GM18868 (cell line): ENCODE measurements around the gene MXRA8.
A peak's percentile ranks its signal among the peaks of the same experiment; 100 is the strongest.
"Not testable (repeated sequence)": the region's sequence is repeated elsewhere in the genome, so short reads cannot be mapped to it uniquely, and the experiment has no call there.

Source experiments
- ATAC-seq: cut with Tn5 transposase; IDR thresholded peaks from one replicate; pipeline ENCODE4 v1.9.1; 2021; ENCODE audit warnings: mild to moderate bottlenecking, moderate library complexity; ENCODE audit not compliant: unreplicated experiment

The MXRA8 gene

GRCh38 chr1:1393428-1393827 is 35.1 kb upstream of the MXRA8 start:
- ATAC-seq: no peak

- ATAC-seq: no peak
Observed at GRCh38 chr1:1393014-1393413, 34.7 kb upstream of the MXRA8 start.

GRCh38 chr1:1391225-1391624 is 32.9 kb upstream of the MXRA8 start:
- no peak for ATAC-seq

GRCh38 chr1:1390675-1391074 is 32.3 kb upstream of the MXRA8 start:
- no peak for ATAC-seq

- ATAC-seq: no peak
Observed at GRCh38 chr1:1388078-1388472, 29.7 kb upstream of the MXRA8 start.

- no peak for ATAC-seq
Observed at GRCh38 chr1:1387098-1388077, 29.0 kb upstream of the MXRA8 start.

- no peak for ATAC-seq
Observed at GRCh38 chr1:1385931-1386330, 27.6 kb upstream of the MXRA8 start.

- not testable (repeated sequence) for ATAC-seq
Observed at GRCh38 chr1:1385339-1385738, 27.0 kb upstream of the MXRA8 start.

- no peak for ATAC-seq
Observed at GRCh38 chr1:1381294-1381693, 22.9 kb upstream of the MXRA8 start.

GRCh38 chr1:1380860-1381259 is 22.5 kb upstream of the MXRA8 start:
- ATAC-seq: no peak

GRCh38 chr1:1377540-1378205 is 19.3 kb upstream of the MXRA8 start:
- ATAC-seq: no peak

- ATAC-seq: no peak
Observed at GRCh38 chr1:1376551-1377226, 18.3 kb upstream of the MXRA8 start.

- peak; percentile 86 for ATAC-seq
Observed at GRCh38 chr1:1374929-1375662, 16.7 kb upstream of the MXRA8 start, which contains the start of gene AURKAIP1. Gene AURKAIP1 (minus strand): TSS chr1:1375207. CDS start chr1:1374756, 451 bp downstream.

- ATAC-seq: peak; percentile 4
Observed at GRCh38 chr1:1374589-1374928, 16.2 kb upstream of the MXRA8 start.

- no peak for ATAC-seq
Observed at GRCh38 chr1:1373815-1374588, 15.6 kb upstream of the MXRA8 start.

GRCh38 chr1:1373051-1373814 is 14.9 kb upstream of the MXRA8 start:
- ATAC-seq: no peak

- ATAC-seq: no peak
Observed at GRCh38 chr1:1371746-1372711, 13.7 kb upstream of the MXRA8 start.

GRCh38 chr1:1371364-1371745 is 13.0 kb upstream of the MXRA8 start:
- ATAC-seq: no peak
